ENCODE data around the gene PPP1R13B. TPM values are rescaled to one million over a fixed set of nuclear protein-coding genes. Genes with fewer than 3 reads are reported as not detected.

The PPP1R13B gene
- total RNA-seq, 1 donor from 2014 or later: 54.0 TPM

DNA sequence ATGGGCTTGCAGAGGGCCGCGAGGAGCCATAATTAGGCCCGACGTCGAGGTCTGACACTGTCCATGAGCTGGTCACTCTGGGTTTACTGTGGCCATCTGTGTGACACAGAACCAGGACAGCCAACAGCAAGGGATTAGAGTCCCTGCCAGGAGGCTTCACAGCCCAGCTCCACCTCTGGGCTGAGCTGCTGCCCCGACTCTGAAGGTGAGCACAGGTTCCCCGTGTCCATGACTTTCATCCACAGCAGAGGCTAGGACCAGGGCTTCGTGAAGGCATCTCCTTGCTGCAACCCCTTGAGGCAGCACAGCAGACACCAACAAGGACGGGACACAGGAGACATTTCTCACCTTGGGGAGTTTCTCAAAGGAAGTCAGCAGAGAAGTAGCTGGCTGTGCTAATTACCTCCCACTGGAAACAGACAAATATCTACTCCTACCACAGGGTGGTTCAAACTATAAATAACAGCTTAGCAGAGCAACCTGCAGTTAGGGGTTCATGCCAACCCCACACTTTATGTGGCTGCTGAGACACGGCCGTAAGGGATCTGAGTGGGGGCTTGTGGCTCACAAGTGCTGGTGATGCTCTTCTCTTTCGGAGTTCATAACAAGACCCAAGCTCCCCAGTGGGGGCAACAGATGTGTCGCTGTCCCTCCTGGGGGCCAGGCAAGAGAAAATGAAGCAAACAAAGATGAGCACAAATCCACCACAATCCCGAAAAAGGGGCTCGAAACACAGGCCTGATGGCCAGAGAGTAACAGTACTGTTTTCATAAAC is 102.6 kb downstream of the PPP1R13B start:
- no peak for DNase-seq (ENCODE audit: low spot score)

DNA sequence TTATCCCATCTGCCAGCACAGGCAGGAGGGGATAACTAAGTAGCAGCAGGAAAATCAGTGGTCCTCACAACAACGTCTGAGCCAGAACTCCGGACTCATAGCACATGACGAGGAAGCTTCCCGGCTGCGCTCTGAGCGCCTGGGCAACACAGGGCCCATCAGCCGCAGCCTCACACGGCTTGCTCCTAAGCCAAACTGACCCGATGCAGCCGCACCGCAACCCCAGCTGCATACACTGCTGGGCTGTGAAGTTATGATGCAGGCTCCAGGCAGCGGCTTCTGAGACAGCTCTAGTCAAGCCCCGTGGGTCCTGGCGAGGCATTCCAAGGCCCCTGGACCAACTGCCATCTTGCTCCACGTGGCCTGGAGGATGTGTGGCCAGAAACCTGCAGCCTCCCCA is 103.7 kb downstream of the PPP1R13B start:
- DNase-seq (ENCODE audit: low spot score): no peak

DNA sequence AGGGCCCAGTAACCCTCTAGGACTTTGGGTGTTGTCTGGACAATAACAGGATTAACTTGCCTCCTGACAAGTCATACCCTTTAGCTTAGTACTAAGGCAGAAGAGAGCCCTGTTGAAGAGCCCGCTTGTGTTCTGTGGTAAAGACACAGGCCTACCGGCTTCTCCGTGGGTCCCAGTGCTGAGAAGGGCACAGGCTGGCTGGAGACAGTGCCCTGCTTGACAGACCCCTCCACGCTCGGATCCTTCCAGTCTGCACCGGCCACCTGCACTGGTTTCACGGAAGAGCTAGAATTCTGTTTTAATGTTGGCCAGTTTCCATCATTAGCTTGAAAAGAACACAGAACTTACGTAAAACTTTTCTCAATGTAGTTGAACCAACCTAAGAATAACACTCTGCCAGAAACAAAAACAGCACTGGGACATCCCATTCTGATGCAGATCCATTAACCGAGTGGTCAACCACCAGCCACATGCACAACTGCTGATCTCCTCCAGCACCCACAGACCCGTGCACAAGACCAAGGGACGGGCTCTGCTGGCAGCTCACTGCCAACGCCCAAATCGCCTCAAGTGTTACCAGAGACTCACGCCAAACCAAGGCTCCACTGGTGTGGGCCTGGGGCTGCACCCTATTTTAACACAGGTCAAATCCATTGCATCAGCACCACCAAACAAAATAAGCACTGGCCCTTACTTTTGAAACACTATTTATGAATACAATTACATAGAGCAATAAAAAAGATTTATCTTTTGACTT is 104.7 kb downstream of the PPP1R13B start:
- no peak for DNase-seq (ENCODE audit: low spot score)

DNA sequence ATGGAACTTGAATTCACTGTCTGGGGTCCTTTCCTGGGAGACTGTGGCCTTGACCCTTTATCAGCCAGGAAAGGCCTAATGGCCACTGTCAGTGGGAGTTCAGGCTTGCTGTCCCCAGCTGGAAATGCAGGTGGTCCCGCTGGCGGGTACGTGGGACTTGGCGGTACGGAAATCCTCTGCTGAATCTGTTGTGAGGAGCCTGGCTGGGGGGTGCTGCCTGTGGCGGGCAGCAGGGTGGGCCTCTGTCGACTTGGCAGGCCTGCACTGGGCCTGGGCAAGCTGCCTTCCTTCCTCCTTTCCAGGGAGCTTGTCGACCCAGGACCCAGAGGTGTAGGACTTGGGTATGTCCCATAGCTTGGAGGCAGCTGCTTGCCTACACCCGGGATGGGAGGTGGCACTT is 105.5 kb downstream of the PPP1R13B start:
- DNase-seq (ENCODE audit: low spot score): no peak

DNA sequence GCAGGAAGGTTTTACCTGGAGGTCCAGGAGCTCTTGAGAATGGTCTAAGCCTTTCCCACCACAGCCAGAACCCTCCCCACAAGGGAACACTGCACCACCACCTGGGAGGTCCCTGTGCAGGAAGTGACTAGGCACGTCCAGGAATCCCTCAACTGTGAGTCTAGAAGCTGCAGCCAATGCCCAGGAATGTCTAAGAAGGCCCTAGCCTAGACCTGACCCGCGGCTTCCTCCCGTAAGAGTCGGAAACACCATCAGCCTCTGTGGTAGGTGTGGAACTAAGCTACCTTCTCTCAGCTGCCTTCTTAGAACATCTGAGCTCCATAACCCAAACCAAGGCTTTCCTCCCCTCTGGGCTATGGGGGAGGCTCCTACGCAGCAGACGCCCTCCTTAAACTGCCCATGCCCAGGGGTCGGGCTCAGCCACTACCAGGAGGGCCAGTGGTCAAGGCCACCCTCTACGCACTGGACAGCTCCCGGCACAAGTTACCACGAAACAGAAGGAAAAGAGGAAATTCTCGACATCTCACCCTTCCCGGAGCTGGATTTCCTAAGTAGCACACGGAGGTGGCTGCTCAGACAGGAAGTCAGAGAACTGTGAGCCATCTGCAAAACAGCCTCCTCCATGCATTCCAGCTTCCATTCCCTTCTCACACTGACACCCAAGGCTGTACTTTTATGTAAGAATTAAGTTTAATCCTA is 106.2 kb downstream of the PPP1R13B start:
- no peak for DNase-seq (ENCODE audit: low spot score)

DNA sequence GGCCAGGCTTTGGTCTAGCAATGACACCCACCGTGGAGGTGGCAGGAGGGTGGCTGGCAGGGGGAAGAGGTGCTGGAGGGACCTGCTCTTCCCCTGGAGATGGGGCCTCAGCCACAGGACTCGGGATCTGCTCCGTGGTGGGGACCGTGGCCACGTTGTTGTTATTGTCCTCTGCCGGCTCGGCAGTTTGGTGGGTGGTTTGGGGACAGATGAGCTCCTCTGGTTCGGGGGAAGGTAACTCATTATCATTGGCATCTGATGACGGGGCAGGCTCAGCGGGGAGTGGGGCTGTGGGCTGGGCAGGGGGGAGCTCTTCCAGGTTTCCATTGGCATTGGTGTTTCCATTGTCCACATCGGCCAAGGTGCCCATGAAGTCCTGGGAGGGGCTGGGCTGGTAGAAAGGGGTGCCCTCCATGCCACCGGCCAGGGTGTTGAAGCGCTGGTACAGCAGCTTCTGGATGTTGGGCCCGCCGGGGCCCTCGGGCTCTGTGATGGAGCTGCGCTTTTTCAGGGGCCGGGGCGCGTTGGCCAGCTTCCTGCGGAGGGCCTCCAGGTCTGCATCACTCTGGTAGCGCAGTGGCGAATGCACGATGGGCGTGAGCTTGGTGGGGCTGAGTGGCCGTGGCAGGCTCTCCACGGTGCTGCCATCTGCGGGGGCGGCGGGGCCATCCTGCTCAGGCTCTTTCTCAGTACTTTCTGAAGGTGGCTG is 107.4 kb downstream of the PPP1R13B start:
- DNase-seq (ENCODE audit: low spot score): no peak

GRCh38 chr14:103739466-103739792 is 107.9 kb downstream of the PPP1R13B start:
- no peak for DNase-seq (ENCODE audit: low spot score)

GRCh38 chr14:103738701-103739451 is 108.5 kb downstream of the PPP1R13B start:
- no peak for DNase-seq (ENCODE audit: low spot score)

- DNase-seq (ENCODE audit: low spot score): no peak
Measured at GRCh38 chr14:103738166-103738565, 109.2 kb downstream of the PPP1R13B start.

- DNase-seq (ENCODE audit: low spot score): no peak
Measured at GRCh38 chr14:103737432-103738045, 109.8 kb downstream of the PPP1R13B start.

GRCh38 chr14:103736546-103737431 is 110.6 kb downstream of the PPP1R13B start:
- DNase-seq (ENCODE audit: low spot score): no peak

- DNase-seq (ENCODE audit: low spot score): no peak
Measured at GRCh38 chr14:103735815-103736545, 111.4 kb downstream of the PPP1R13B start.

DNA sequence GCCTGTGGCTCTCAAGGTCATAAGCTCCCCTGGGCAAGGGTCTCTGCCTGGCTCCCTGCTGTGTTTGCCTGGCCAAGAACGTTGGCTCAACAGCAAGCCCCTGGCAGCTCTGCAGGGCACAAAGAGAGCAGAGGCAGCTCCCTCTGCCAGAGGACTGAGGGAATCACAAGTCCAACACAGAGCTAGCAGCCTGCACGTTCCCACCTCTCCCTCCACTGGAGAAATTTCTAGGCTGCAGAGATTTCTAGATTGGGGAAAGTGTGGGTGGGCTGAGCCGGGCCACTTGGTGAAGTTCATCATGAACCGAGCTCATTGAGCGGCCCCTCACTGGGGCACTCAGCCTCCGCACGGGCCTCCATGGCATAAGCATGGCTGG is 111.9 kb downstream of the PPP1R13B start:
- DNase-seq (ENCODE audit: low spot score): no peak

- no peak for DNase-seq (ENCODE audit: low spot score)
Measured at GRCh38 chr14:103735022-103735421, 112.4 kb downstream of the PPP1R13B start.

GRCh38 chr14:103734081-103734888 is 113.1 kb downstream of the PPP1R13B start:
- DNase-seq (ENCODE audit: low spot score): no peak

DNA sequence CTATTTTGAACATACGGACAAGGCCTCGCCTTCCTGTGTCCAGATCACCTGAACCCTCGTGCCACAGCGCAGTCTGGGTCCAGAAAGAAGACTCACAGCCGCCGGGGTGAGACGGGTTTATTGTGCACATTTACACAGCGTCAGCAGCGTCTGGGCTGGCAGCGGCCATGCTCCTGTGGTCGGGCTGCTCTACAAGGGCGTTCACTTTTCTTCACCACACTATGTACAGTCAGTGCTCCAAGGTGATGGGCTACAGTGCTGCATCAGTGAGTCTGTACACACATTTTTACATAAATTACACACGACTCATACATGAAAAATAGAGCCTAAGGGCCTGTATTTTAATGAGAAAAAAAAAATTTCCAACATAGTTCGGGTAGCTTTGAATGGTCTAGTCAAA is 113.7 kb downstream of the PPP1R13B start:
- DNase-seq (ENCODE audit: low spot score): no peak

- DNase-seq (ENCODE audit: low spot score): no peak
Measured at GRCh38 chr14:103732868-103733620, 114.3 kb downstream of the PPP1R13B start.

All from mucosa of gallbladder (tissue), 1 donor.